Caco-2 (cell line): Measurements from ENCODE around the gene IFITM2. TPM values are rescaled to one million over a fixed set of nuclear protein-coding genes. Genes with fewer than 3 reads are reported as not detected.
A peak's percentile ranks its signal among the peaks of the same experiment; 100 is the strongest.

Source experiments
- BruUV-seq: library from RNA; stranded (reverse); fragments of 400-500 nt; replicated peaks from 2 replicates; lab custom pipeline; 2021; lab: Mats Ljungman, UMichigan
- CTCF ChIA-PET: fragments of 300-600 bp; sonication (Branson Sonifier 250); formaldehyde crosslinking; loops from one replicate; lab custom pipeline; 2022; ENCODE audit warnings: antibody characterized with exemption; lab: Charles Lee
- POLR2A ChIA-PET: fragments of 300-600 bp; sonication (Branson Sonifier 250); formaldehyde crosslinking; loops from one replicate; lab custom pipeline; 2022; ENCODE audit warnings: antibody characterized with exemption; lab: Charles Lee
- DNase-seq, 2 experiments: peaks; one replicate each; pipeline versions ENCODE4 v3.0.0 to v3.0.0-alpha.2; 2020 to 2022
- H3K27me3 ChIP-seq: replicated peaks from 2 replicates; pipeline ENCODE4 v1.6.0; 2011; ENCODE audit warnings: low read length; ENCODE audit not compliant: control insufficient read depth, insufficient read depth
- H3K36me3 ChIP-seq: 2 replicates; pipeline ENCODE4 v1.5.1; 2011; ENCODE audit warnings: low read length; ENCODE audit not compliant: control insufficient read depth, insufficient read depth
- H3K4me1 ChIP-seq: fragments of 250-450 bp; sonication (Bioruptor Pico); 2 replicates; pipeline ENCODE4 v1.5.1; 2020; ENCODE audit warnings: mild to moderate bottlenecking
- H3K4me3 ChIP-seq: 2 replicates; pipeline ENCODE4 v1.5.1; 2011; ENCODE audit warnings: low read depth, mild to moderate bottlenecking, control low read depth, low read length
- H3K9me3 ChIP-seq: fragments of 250-450 bp; sonication (Bioruptor Pico); 2 replicates; pipeline ENCODE4 v1.5.1; 2020; ENCODE audit warnings: mild to moderate bottlenecking, moderate library complexity
- H3K27ac Mint-ChIP-seq: one replicate; pipeline ENCODE4 v1.8.0; 2022; ENCODE audit warnings: mixed read lengths; ENCODE audit not compliant: unreplicated experiment
- H3K27me3 Mint-ChIP-seq: one replicate; pipeline ENCODE4 v1.8.0; 2022; ENCODE audit warnings: mixed read lengths; ENCODE audit not compliant: insufficient read depth, unreplicated experiment
- H3K36me3 Mint-ChIP-seq: one replicate; pipeline ENCODE4 v1.8.0; 2022; ENCODE audit warnings: mild to moderate bottlenecking, mixed read lengths; ENCODE audit not compliant: insufficient read depth, unreplicated experiment
- H3K4me1 Mint-ChIP-seq: one replicate; pipeline ENCODE4 v1.8.0; 2022; ENCODE audit warnings: low read depth, mixed read lengths; ENCODE audit not compliant: unreplicated experiment
- H3K4me3 Mint-ChIP-seq: one replicate; pipeline ENCODE4 v1.8.0; 2022; ENCODE audit warnings: mild to moderate bottlenecking, moderate library complexity, mixed read lengths; ENCODE audit not compliant: unreplicated experiment
- H3K9me3 Mint-ChIP-seq: one replicate; pipeline ENCODE4 v1.8.0; 2022; ENCODE audit warnings: mixed read lengths; ENCODE audit not compliant: unreplicated experiment
- intact Hi-C: fragments of 100-400 bp; cut with micrococcal nuclease; formaldehyde crosslinking; loops from one replicate; pipeline ENCODE4 v1.10.0; 2022; ENCODE audit not compliant: unreplicated experiment
- total RNA-seq: library from RNA; stranded (reverse); gene quantifications from 2 replicates; pipeline ENCODE4 v1.2.3, GENCODE V29; 2022
- TF ChIP-seq, protein P1 (sequence below), 2 experiments: fragments of 200-600 bp in 1 of 2; IDR thresholded peaks; 1 replicate in 1 of 2; 2 replicates in 1 of 2; pipeline versions ENCODE4 v1.5.1 to v1.8.0; 2011 to 2022; ENCODE audit warnings: antibody characterized with exemption in 1 of 2, control low read depth in 1 of 2, inconsistent platforms in 1 of 2, low read depth in 1 of 2, low read length in 1 of 2, mild to moderate bottlenecking in 1 of 2, moderate library complexity in 1 of 2; ENCODE audit not compliant: insufficient read depth in 1 of 2, severe bottlenecking in 1 of 2, unreplicated experiment in 1 of 2

The IFITM2 gene
- total RNA-seq, 1 experiment from 2014 or later: 7.3 TPM

GRCh38 chr11:334264-334994 is 26.8 kb downstream of the IFITM2 start:
- intact Hi-C loops: no loop called here
- Mint-ChIP-seq H3K4me1 (peaks cover 29% of the 10 kb centered on the region), H3K4me3 (peak overlapping the region; percentile 48), H3K27me3 (no peaks in the 10 kb centered on the region), H3K27ac (peak overlapping the region; percentile 62), H3K36me3 (peaks cover 4% of the 10 kb centered on the region), H3K9me3 (no peaks in the 10 kb centered on the region)
- POLR2A ChIA-PET: interaction anchor here (1.0 kb wide), 1 partner anchor 21 kb away, joined by 4 read pairs; no protein-coding TSS in a partner anchor
- TSS peak; percentile 90 for BruUV-seq
- TF ChIP-seq, protein P1, sequence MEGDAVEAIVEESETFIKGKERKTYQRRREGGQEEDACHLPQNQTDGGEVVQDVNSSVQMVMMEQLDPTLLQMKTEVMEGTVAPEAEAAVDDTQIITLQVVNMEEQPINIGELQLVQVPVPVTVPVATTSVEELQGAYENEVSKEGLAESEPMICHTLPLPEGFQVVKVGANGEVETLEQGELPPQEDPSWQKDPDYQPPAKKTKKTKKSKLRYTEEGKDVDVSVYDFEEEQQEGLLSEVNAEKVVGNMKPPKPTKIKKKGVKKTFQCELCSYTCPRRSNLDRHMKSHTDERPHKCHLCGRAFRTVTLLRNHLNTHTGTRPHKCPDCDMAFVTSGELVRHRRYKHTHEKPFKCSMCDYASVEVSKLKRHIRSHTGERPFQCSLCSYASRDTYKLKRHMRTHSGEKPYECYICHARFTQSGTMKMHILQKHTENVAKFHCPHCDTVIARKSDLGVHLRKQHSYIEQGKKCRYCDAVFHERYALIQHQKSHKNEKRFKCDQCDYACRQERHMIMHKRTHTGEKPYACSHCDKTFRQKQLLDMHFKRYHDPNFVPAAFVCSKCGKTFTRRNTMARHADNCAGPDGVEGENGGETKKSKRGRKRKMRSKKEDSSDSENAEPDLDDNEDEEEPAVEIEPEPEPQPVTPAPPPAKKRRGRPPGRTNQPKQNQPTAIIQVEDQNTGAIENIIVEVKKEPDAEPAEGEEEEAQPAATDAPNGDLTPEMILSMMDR (IDR thresholded peaks at IDR 0.05; ENCODE audit: insufficient read depth in 1 of 2, low read depth in 1 of 2, low read length in 1 of 2, severe bottlenecking in 1 of 2, unreplicated experiment in 1 of 2): no peak
- peaks cover 31% of the 10 kb centered on the region for H3K4me1 ChIP-seq
- peak; percentile 73 to 75 for DNase-seq
- no peaks in the 10 kb centered on the region for H3K36me3 ChIP-seq
- H3K27me3 ChIP-seq: no peaks in the 10 kb centered on the region
- CTCF ChIA-PET: interaction anchor here (1.1 kb wide), 1 partner anchor 84 kb away, joined by 3 read pairs; no protein-coding TSS in a partner anchor
- no peak overlapping the region for H3K4me3 ChIP-seq
- peaks cover 10% of the 10 kb centered on the region; the same call in 1 of the 2 replicates for H3K9me3 ChIP-seq

GRCh38 chr11:335779-336658 is 28.4 kb downstream of the IFITM2 start:
- ChIA-PET POLR2A (no interaction called here), CTCF (no interaction called here)
- Mint-ChIP-seq H3K27me3 (peaks cover 3% of the 10 kb centered on the region), H3K27ac (peak overlapping the region; percentile 29), H3K4me1 (peaks cover 24% of the 10 kb centered on the region), H3K9me3 (no peaks in the 10 kb centered on the region), H3K4me3 (no peak overlapping the region), H3K36me3 (no peaks in the 10 kb centered on the region)
- Histone ChIP-seq H3K9me3 (peaks cover 10% of the 10 kb centered on the region; the same call in 1 of the 2 replicates), H3K4me1 (peaks cover 27% of the 10 kb centered on the region), H3K4me3 (no peak overlapping the region), H3K36me3 (no peaks in the 10 kb centered on the region), H3K27me3 (no peaks in the 10 kb centered on the region)
- intact Hi-C loops: no loop called here
- BruUV-seq: no TSS peak
- TF ChIP-seq, protein P1 (IDR thresholded peaks at IDR 0.05; ENCODE audit: insufficient read depth in 1 of 2, low read depth in 1 of 2, low read length in 1 of 2, severe bottlenecking in 1 of 2, unreplicated experiment in 1 of 2): no peak
- DNase-seq: no peak

GRCh38 chr11:336659-337198 is 29.1 kb downstream of the IFITM2 start:
- no peaks in the 10 kb centered on the region for H3K36me3 Mint-ChIP-seq

More at GRCh38 chr11:336659-337198, 29.1 kb downstream of the IFITM2 start:
- Mint-ChIP-seq H3K27me3 (peaks cover 3% of the 10 kb centered on the region), H3K27ac (no peak overlapping the region), H3K4me3 (no peak overlapping the region), H3K9me3 (no peaks in the 10 kb centered on the region), H3K4me1 (peaks cover 28% of the 10 kb centered on the region)
- H3K36me3 ChIP-seq: no peaks in the 10 kb centered on the region
- ChIA-PET POLR2A (no interaction called here), CTCF (no interaction called here)
- H3K4me3 ChIP-seq: no peak overlapping the region
- intact Hi-C loops: no loop called here
- TF ChIP-seq, protein P1 (IDR thresholded peaks at IDR 0.05; ENCODE audit: insufficient read depth in 1 of 2, low read depth in 1 of 2, low read length in 1 of 2, severe bottlenecking in 1 of 2, unreplicated experiment in 1 of 2): no peak
- peaks cover 6% of the 10 kb centered on the region; the same call in 1 of the 2 replicates for H3K9me3 ChIP-seq
- BruUV-seq: no TSS peak
- no peak for DNase-seq
- H3K27me3 ChIP-seq: no peaks in the 10 kb centered on the region
- peaks cover 27% of the 10 kb centered on the region for H3K4me1 ChIP-seq
